IPS-20b (cell line): ENCODE data around the gene FAM107A.

ENCODE experiments used
- H3K27ac ChIP-seq: one replicate; pipeline ENCODE4 v1.5.1; 2013; ENCODE audit warnings: low read length
- H3K27me3 ChIP-seq: 2 replicates; pipeline ENCODE4 v1.6.1; 2013; ENCODE audit warnings: mild to moderate bottlenecking, low read length, inconsistent platforms; ENCODE audit not compliant: insufficient read depth
- H3K36me3 ChIP-seq: 2 replicates; pipeline ENCODE4 v1.6.1; 2013; ENCODE audit warnings: low read depth, mild to moderate bottlenecking, inconsistent platforms, low read length, moderate library complexity; ENCODE audit not compliant: insufficient read depth
- H3K4me1 ChIP-seq: 2 replicates; pipeline ENCODE4 v1.6.1; 2013; ENCODE audit warnings: mild to moderate bottlenecking, control low read depth, inconsistent platforms, low read length, moderate library complexity; ENCODE audit not compliant: insufficient read depth
- H3K4me3 ChIP-seq: 2 replicates; pipeline ENCODE4 v1.5.1; 2013; ENCODE audit warnings: mild to moderate bottlenecking, low read length, inconsistent platforms
- H3K9ac ChIP-seq: 2 replicates; pipeline ENCODE4 v1.6.1; 2013; ENCODE audit warnings: low read depth, mild to moderate bottlenecking, inconsistent platforms, low read length, moderate library complexity
- H3K9me3 ChIP-seq: 2 replicates; pipeline ENCODE4 v1.6.1; 2013; ENCODE audit warnings: mild to moderate bottlenecking, low read depth, low read length, inconsistent platforms; ENCODE audit not compliant: insufficient read depth

The FAM107A gene

DNA sequence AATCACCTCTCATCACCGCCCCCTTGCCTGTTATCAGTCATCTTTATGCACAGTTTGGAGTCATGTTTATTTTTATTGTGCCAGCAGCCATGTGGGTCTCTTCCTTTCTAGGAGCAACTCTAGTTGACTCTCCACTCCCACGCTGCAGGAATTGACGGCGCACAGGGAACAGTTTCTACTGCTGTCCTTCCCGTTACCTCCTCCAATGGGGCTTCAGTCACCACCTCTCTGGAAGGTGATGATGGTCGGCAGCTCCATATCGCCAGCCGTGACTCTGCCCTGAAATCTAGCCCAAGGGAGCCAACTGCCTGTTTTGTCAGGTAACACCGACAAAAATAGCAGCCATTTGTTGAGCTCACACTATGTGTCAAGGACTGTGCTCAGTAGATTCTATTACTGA, 35.6 kb upstream of the FAM107A start:
- Histone ChIP-seq H3K4me3 (no peak overlapping the region), H3K27me3 (no peaks in the 10 kb centered on the region), H3K9ac (no peak overlapping the region), H3K27ac (no peak overlapping the region), H3K4me1 (no peaks in the 10 kb centered on the region), H3K36me3 (no peaks in the 10 kb centered on the region), H3K9me3 (no peaks in the 10 kb centered on the region)

DNA sequence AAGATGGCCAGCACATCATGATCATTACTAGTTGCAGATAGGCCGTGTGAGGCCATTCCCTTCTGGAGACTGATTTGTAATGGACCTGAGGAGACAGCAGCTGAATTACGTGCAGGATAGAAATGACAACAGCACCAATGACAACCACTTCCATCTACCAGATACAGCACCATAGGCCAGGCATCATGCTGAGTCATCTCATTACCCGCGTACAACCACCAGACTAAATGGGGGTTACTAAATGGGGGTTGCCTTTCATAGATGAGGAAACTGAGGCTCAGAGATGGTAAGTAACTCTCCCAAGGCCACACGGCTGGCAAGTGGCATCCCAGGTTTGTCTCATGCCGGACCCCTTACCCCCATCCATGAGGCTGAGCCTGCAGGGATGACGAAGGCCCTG, 32.8 kb upstream of the FAM107A start:
- H3K9me3 ChIP-seq = no peaks in the 10 kb centered on the region
- no peak overlapping the region for H3K9ac ChIP-seq
- no peak overlapping the region for H3K4me3 ChIP-seq
- H3K4me1 ChIP-seq = no peaks in the 10 kb centered on the region
- H3K27ac ChIP-seq = no peak overlapping the region
- H3K36me3 ChIP-seq = no peaks in the 10 kb centered on the region
- H3K27me3 ChIP-seq = no peaks in the 10 kb centered on the region; the same call in 1 of the 2 replicates

DNA sequence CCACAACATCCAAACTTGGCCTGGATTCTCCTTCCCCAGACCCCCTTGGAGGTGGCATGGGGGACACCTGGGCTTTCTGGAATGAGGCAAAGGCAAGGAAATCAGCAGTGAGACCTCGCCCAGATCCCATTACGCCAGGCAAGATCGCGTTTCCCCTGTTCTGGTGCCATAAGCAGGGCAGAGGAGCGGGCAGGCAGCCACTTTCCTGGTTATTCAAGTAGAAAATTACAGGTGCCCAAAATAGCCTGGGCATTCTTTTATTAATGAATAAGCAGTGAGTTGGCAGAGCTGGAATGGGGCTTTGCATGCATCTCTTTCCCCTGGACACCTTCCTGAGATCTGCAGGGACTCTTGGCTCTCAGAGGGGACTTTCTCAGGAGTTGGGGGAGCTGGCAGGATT, 31.5 kb upstream of the FAM107A start:
- Histone ChIP-seq H3K4me3 (no peak overlapping the region), H3K27ac (no peak overlapping the region), H3K27me3 (no peaks in the 10 kb centered on the region; the same call in 1 of the 2 replicates), H3K9me3 (no peaks in the 10 kb centered on the region), H3K9ac (no peak overlapping the region), H3K4me1 (no peaks in the 10 kb centered on the region), H3K36me3 (no peaks in the 10 kb centered on the region)

DNA sequence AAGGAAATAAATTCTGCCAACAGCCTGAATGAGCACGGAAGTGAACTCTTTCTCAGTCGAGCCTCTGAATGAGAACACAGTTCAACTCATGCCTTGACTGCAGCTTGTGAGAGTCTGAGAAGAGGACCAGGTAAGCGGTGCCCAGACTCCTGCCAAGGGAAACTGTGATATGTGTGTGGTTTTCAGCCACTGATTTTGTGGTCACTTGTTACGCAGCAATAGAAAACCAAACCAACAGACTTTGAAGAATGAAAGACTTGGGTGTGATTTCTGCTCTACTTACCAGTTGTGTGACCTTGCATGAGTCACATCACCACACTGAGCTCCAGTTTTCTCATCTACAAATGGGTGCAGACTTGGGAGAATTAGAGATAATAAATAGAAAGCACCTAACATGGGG, 30.6 kb upstream of the FAM107A start:
- no peaks in the 10 kb centered on the region for H3K36me3 ChIP-seq
- H3K27ac ChIP-seq = no peak overlapping the region
- H3K27me3 ChIP-seq = no peaks in the 10 kb centered on the region; the same call in 1 of the 2 replicates
- no peak overlapping the region for H3K9ac ChIP-seq
- no peak overlapping the region for H3K4me3 ChIP-seq
- H3K4me1 ChIP-seq = no peaks in the 10 kb centered on the region
- no peaks in the 10 kb centered on the region for H3K9me3 ChIP-seq

DNA sequence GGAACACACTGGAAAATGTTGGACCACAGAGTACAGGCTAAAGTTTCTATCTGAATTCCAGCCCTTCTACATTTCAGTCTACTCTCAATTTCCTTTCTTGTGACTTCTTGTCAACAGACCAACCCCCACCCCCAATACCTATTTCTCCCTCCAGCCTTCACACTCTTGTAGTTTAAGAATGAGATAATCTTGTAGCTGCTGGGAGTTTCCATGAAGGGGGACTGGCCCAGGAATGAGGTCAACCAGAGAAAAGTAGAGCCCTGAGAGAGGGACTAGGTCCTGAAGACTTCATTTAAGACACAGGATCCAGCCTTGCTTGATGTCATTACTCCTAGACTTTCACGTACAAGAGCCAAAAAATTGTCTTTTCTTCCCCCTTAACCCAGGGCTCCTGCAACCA, 29.5 kb upstream of the FAM107A start:
- Histone ChIP-seq H3K9ac (no peak overlapping the region), H3K36me3 (no peaks in the 10 kb centered on the region), H3K4me1 (no peaks in the 10 kb centered on the region), H3K4me3 (no peak overlapping the region), H3K27me3 (no peaks in the 10 kb centered on the region; the same call in 1 of the 2 replicates), H3K9me3 (no peaks in the 10 kb centered on the region), H3K27ac (no peak overlapping the region)

DNA sequence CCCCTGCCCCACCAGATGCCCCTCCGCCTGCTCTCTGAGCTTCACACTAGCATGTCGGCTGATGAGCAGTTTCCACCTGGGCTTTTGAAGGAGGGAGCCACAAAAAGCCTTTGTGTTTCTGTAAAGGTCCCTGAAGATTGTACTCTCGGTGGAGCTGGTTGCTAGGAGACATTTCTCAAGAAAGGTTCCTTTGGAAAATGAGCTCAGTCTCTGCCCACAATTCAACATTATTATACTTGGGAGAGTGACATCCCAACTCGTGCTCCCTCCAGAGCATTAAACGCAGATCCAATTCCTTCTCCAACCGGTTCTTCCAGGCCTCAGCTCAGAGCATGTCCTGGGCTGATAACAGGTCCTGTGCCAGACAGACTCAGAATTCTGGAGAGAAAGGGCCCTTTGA, 26.8 kb upstream of the FAM107A start:
- Histone ChIP-seq H3K9me3 (no peaks in the 10 kb centered on the region), H3K4me3 (no peak overlapping the region), H3K9ac (no peak overlapping the region), H3K36me3 (no peaks in the 10 kb centered on the region), H3K4me1 (no peaks in the 10 kb centered on the region), H3K27ac (no peak overlapping the region), H3K27me3 (no peaks in the 10 kb centered on the region; the same call in 1 of the 2 replicates)

DNA sequence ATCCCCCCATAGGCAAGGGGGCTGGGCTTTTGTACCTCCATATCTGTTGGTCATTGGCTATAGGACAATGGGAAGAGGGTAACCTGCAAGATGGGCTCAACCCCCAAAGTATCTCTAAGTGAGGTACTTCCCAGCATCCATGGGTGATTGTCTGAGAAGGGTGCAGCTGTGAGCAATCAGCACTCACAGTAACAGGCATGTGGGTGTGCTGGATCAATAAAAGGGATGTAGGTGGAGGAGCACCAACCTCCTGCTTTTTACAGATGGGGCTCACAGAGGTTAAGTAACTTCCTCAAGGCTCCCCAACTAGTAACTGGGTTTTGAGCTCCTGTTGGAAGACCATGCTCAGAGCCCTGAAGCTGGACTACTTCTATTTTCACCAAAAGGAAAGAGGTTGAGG, 26.4 kb upstream of the FAM107A start:
- H3K27ac ChIP-seq = no peak overlapping the region
- H3K4me3 ChIP-seq = no peak overlapping the region
- H3K27me3 ChIP-seq = no peaks in the 10 kb centered on the region; the same call in 1 of the 2 replicates
- H3K9ac ChIP-seq = no peak overlapping the region
- no peaks in the 10 kb centered on the region for H3K4me1 ChIP-seq
- H3K9me3 ChIP-seq = no peaks in the 10 kb centered on the region
- H3K36me3 ChIP-seq = no peaks in the 10 kb centered on the region

DNA sequence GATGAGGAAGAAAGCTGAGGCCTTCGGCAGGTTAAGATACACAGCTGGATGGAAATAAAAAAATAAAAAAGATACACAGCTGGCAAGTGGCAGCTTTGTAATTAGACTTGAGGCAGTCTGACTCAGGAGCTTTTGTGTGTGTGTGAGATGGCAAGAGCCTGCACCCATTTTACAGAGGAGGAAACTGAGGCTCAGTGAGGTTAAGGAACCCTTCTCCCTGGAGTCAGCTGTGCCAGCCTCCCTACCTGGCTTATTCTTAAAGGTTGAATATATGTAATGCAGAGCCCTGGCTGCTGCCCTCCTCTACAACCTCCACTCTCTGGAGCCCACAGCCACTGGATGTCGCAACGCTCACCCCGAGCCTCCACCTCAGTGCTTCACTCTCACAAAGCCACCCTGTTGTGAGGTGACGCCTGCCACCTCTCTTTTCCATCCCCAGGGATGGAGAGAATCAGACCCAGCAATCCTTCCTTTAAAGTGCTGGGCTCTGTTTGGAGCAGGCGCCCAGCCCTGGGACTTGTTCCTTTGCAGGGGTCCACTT, 20.6 kb upstream of the FAM107A start:
- no peaks in the 10 kb centered on the region for H3K4me1 ChIP-seq
- H3K9ac ChIP-seq = no peak overlapping the region
- H3K27ac ChIP-seq = no peak overlapping the region
- H3K27me3 ChIP-seq = no peaks in the 10 kb centered on the region
- H3K4me3 ChIP-seq = no peak overlapping the region
- no peaks in the 10 kb centered on the region for H3K9me3 ChIP-seq
- H3K36me3 ChIP-seq = no peaks in the 10 kb centered on the region

DNA sequence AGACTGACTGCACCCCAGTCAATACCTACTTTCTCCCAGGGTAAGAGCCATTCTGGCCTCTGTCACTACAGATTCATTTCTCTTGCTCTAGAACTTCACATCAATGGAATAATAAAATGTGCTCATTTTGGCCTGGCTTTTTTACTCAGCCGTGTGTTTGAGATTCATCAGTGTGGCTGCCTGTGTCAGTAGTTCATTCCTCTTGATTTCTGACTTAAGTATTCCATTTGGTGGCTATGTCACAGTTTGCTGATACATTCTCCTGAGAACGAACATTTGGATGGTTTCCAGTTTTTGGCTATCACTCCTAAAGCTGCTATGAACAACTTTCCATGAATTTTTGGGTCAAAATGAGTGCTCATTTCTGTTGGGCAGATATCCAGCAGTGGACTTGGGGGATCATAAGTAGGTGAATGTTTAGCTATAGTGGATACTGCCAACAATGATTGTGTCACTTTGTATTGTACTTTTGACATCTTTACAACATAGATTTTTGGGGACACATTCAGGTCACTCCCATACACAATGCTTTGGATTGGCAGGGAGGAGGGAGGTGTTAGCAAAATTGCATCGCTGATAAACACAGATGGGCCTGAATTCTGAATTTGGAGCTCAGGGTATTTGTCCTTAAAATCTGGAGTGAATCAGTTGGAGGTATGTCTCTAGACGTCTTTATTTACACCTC, 19.8 kb upstream of the FAM107A start:
- Histone ChIP-seq H3K9ac (no peak overlapping the region), H3K9me3 (no peaks in the 10 kb centered on the region), H3K36me3 (no peaks in the 10 kb centered on the region), H3K4me1 (no peaks in the 10 kb centered on the region), H3K27ac (no peak overlapping the region), H3K4me3 (no peak overlapping the region), H3K27me3 (no peaks in the 10 kb centered on the region)

DNA sequence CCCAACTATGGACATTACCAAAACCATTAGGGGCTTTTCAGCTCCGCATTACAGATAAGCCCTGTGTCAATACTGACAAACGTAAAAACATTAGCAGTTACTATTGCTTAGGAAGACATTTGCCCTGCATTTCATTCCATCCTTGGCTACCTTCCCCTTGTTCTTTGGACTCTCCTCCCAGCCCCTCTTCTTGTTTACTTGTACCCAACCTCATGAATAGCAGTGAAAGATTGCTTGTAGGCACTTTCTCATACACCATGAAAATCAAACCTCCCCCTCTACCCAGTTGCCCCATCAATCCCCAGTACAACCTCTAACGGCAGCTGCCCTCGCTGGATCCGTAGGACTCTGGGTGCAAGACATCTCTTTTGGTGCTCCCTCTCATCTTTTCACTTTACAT, 16.9 kb upstream of the FAM107A start:
- no peaks in the 10 kb centered on the region; the same call in 1 of the 2 replicates for H3K27me3 ChIP-seq
- H3K36me3 ChIP-seq = no peaks in the 10 kb centered on the region
- H3K9ac ChIP-seq = no peak overlapping the region
- no peak overlapping the region for H3K4me3 ChIP-seq
- no peak overlapping the region for H3K27ac ChIP-seq
- H3K4me1 ChIP-seq = no peaks in the 10 kb centered on the region
- H3K9me3 ChIP-seq = no peaks in the 10 kb centered on the region

DNA sequence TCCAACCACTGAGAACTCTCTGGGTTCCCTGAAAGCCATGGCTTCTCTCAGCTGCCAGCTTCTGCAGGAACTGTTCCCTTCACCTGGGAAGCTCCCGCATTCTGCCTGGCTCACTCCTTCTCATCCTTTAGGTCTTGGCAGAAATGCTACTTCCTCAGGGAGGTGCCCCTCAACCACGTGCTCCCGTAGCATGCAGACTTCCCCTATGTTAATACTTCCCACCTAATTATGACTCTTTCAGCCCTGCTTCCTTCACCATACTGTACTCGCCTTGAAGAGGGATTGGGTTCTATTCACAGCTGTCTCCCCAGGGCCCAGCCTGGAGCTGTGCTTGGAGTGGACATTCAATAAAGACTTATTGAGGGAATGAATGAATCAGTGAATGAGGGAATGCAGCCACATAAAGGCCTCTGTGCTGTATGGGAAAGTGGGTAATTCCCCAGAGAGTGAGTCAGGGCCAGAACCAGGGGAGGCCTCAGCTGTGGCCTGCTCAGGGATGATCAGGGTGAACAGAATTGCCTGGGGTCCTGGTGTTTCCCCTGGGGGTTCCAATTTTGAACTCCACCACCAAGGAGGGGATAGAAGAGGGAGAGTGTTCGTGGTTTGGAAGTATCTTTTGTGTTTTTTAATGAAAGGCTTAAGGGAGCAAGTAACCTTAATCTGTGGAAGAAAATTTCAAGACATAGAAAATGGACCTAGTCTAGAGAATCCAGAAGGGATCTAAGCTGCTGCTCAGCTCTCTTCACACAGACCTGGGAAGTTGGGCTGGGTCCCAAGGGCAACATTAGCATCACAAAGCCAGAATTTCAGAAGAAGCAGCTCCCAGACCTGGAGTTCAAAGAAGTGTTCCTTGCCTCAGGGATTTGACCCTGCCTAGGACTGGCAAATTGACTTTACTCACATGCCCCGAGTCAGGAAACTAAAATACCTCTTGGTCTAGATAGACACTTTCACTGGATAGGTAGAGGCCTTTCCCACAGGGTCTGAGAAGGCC, 14.6 kb upstream of the FAM107A start:
- peaks cover 15% of the 10 kb centered on the region for H3K27me3 ChIP-seq
- H3K4me3 ChIP-seq = no peak overlapping the region
- H3K27ac ChIP-seq = no peak overlapping the region
- no peaks in the 10 kb centered on the region for H3K36me3 ChIP-seq
- H3K9me3 ChIP-seq = no peaks in the 10 kb centered on the region
- H3K4me1 ChIP-seq = no peaks in the 10 kb centered on the region
- no peak overlapping the region for H3K9ac ChIP-seq
